ENCODE results near the gene FOXE1.

The FOXE1 gene

DNA sequence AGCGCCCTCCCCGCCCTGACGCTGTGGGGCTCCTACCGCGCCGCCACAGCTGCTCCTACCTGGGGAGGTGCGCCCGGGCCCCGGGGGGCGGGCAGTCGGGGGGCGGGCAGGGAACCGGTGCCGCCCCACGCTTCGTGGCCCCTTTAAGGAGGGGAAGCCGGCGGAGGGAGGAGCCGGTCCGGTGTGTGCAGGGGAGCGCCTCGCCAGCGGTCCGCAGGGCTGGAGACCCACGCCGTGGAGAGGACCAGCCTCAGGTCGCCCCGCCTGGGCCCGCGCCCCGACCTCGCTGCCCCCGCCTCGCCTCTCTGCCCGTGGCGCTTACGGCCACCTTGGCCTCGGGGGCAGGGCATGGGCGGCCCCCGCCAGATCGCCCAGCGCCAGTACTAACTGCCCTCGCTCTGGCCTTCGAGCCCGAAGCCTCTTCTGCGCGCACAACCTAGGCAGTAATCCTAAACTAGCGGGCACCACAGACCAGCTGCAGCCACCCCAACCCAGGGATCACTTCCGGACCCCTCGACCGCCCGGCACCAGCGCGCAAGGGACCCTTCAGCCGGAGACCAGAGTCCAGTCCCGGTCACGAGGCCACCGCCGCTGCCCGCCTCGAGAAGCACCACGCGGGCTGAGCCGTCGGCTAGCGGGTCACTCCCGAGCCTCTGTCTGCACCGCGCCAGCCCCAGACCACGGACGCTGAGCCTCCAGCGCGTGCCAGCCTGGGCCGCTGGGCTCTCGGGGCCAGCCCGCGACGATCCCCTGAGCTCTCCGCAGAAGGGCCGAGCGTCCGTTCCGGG is at the start of gene FOXE1:
FOXE1 (plus strand) TSS at position 171 of the 788 bp plus-strand sequence. CDS start 689 bp downstream, outside the sequence.
- no peaks in the 10 kb centered on the region for H3K36me3 ChIP-seq (ENCODE audit: control insufficient read depth, insufficient read depth, low read length)
- no peak within 1 kb of the TSS for H3K9ac ChIP-seq (ENCODE audit: low read length)
- no peaks in the 10 kb centered on the region for H3K4me1 ChIP-seq (ENCODE audit: control insufficient read depth, insufficient read depth, low read length)
- H3K27ac ChIP-seq (ENCODE audit: low read depth, low read length) = no peak within 1 kb of the TSS
- peak within 1 kb of the TSS; percentile 35 for H3K4me3 ChIP-seq (ENCODE audit: low read length)
- H3K27me3 ChIP-seq (ENCODE audit: control insufficient read depth, insufficient read depth, low read length) = peaks cover 63% of the 10 kb centered on the region

GRCh38 chr9:97804059-97804365 is 49.0 kb upstream of the FOXE1 start:
- Histone ChIP-seq H3K9ac (ENCODE audit: low read length) (no peak overlapping the region), H3K4me1 (ENCODE audit: control insufficient read depth, insufficient read depth, low read length) (no peaks in the 10 kb centered on the region), H3K27me3 (ENCODE audit: control insufficient read depth, insufficient read depth, low read length) (peaks cover 3% of the 10 kb centered on the region), H3K27ac (ENCODE audit: low read depth, low read length) (no peak overlapping the region), H3K4me3 (ENCODE audit: low read length) (no peak overlapping the region), H3K36me3 (ENCODE audit: control insufficient read depth, insufficient read depth, low read length) (no peaks in the 10 kb centered on the region)

GRCh38 chr9:97806721-97807120 is 46.3 kb upstream of the FOXE1 start:
- no peaks in the 10 kb centered on the region for H3K36me3 ChIP-seq (ENCODE audit: control insufficient read depth, insufficient read depth, low read length)
- peaks cover 3% of the 10 kb centered on the region for H3K27me3 ChIP-seq (ENCODE audit: control insufficient read depth, insufficient read depth, low read length)
- no peak overlapping the region for H3K27ac ChIP-seq (ENCODE audit: low read depth, low read length)
- no peaks in the 10 kb centered on the region for H3K4me1 ChIP-seq (ENCODE audit: control insufficient read depth, insufficient read depth, low read length)
- H3K9ac ChIP-seq (ENCODE audit: low read length) = no peak overlapping the region
- no peak overlapping the region for H3K4me3 ChIP-seq (ENCODE audit: low read length)

- H3K4me3 ChIP-seq (ENCODE audit: low read length) = no peak overlapping the region
- H3K27me3 ChIP-seq (ENCODE audit: control insufficient read depth, insufficient read depth, low read length) = no peaks in the 10 kb centered on the region
- H3K9ac ChIP-seq (ENCODE audit: low read length) = no peak overlapping the region
- no peak overlapping the region for H3K27ac ChIP-seq (ENCODE audit: low read depth, low read length)
- no peaks in the 10 kb centered on the region for H3K36me3 ChIP-seq (ENCODE audit: control insufficient read depth, insufficient read depth, low read length)
- H3K4me1 ChIP-seq (ENCODE audit: control insufficient read depth, insufficient read depth, low read length) = no peaks in the 10 kb centered on the region
Measured at GRCh38 chr9:97807681-97808080, 45.3 kb upstream of the FOXE1 start.

GRCh38 chr9:97808415-97808814 is 44.6 kb upstream of the FOXE1 start:
- Histone ChIP-seq H3K9ac (ENCODE audit: low read length) (no peak overlapping the region), H3K4me1 (ENCODE audit: control insufficient read depth, insufficient read depth, low read length) (no peaks in the 10 kb centered on the region), H3K36me3 (ENCODE audit: control insufficient read depth, insufficient read depth, low read length) (no peaks in the 10 kb centered on the region), H3K4me3 (ENCODE audit: low read length) (no peak overlapping the region), H3K27ac (ENCODE audit: low read depth, low read length) (no peak overlapping the region), H3K27me3 (ENCODE audit: control insufficient read depth, insufficient read depth, low read length) (no peaks in the 10 kb centered on the region)

DNA sequence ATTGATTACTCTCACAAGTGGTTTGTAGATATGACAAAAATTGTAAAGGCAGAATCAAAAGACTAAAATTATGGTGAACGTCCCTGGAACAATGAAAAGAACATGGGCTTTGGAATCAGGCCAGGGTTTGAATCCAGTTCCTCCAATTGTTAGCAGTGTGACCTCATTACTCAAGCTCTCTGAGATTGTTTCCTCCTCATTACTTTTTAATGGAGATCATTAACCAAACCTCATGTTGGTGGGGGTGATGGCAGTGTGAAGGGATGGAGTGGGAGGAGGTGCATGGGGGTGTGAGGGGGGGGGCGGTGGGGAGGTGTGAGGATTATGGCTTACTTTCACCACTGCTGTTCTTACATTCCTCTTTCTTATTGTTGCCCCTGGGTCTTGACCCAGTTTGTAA is 44.1 kb upstream of the FOXE1 start:
- no peak overlapping the region for H3K9ac ChIP-seq (ENCODE audit: low read length)
- no peaks in the 10 kb centered on the region for H3K4me1 ChIP-seq (ENCODE audit: control insufficient read depth, insufficient read depth, low read length)
- no peaks in the 10 kb centered on the region for H3K36me3 ChIP-seq (ENCODE audit: control insufficient read depth, insufficient read depth, low read length)
- no peaks in the 10 kb centered on the region for H3K27me3 ChIP-seq (ENCODE audit: control insufficient read depth, insufficient read depth, low read length)
- H3K27ac ChIP-seq (ENCODE audit: low read depth, low read length) = no peak overlapping the region
- H3K4me3 ChIP-seq (ENCODE audit: low read length) = no peak overlapping the region

GRCh38 chr9:97809666-97810344 is 43.2 kb upstream of the FOXE1 start:
- no peak overlapping the region for H3K4me3 ChIP-seq (ENCODE audit: low read length)
- no peaks in the 10 kb centered on the region for H3K27me3 ChIP-seq (ENCODE audit: control insufficient read depth, insufficient read depth, low read length)
- H3K9ac ChIP-seq (ENCODE audit: low read length) = no peak overlapping the region
- no peaks in the 10 kb centered on the region for H3K36me3 ChIP-seq (ENCODE audit: control insufficient read depth, insufficient read depth, low read length)
- H3K4me1 ChIP-seq (ENCODE audit: control insufficient read depth, insufficient read depth, low read length) = no peaks in the 10 kb centered on the region
- no peak overlapping the region for H3K27ac ChIP-seq (ENCODE audit: low read depth, low read length)

GRCh38 chr9:97811533-97812246 is 41.3 kb upstream of the FOXE1 start:
- Histone ChIP-seq H3K4me3 (ENCODE audit: low read length) (no peak overlapping the region), H3K27ac (ENCODE audit: low read depth, low read length) (no peak overlapping the region), H3K27me3 (ENCODE audit: control insufficient read depth, insufficient read depth, low read length) (no peaks in the 10 kb centered on the region), H3K36me3 (ENCODE audit: control insufficient read depth, insufficient read depth, low read length) (no peaks in the 10 kb centered on the region), H3K9ac (ENCODE audit: low read length) (no peak overlapping the region), H3K4me1 (ENCODE audit: control insufficient read depth, insufficient read depth, low read length) (no peaks in the 10 kb centered on the region)

DNA sequence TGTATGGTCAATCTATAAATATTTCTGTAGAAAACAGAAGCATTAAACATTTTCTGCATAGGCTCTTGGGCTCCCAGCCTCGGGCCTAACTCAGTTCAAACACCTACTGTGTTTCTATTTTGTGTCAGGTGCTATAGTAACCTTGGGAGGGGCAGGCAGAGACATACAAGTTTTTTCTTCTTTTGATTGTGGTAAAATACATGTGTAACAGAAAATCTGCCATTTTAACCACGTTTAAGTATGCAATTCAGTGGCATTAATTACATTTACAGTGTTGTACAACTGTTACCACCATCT is 40.8 kb upstream of the FOXE1 start:
- Histone ChIP-seq H3K27me3 (ENCODE audit: control insufficient read depth, insufficient read depth, low read length) (no peaks in the 10 kb centered on the region), H3K4me3 (ENCODE audit: low read length) (no peak overlapping the region), H3K4me1 (ENCODE audit: control insufficient read depth, insufficient read depth, low read length) (no peaks in the 10 kb centered on the region), H3K27ac (ENCODE audit: low read depth, low read length) (no peak overlapping the region), H3K36me3 (ENCODE audit: control insufficient read depth, insufficient read depth, low read length) (no peaks in the 10 kb centered on the region), H3K9ac (ENCODE audit: low read length) (no peak overlapping the region)

DNA sequence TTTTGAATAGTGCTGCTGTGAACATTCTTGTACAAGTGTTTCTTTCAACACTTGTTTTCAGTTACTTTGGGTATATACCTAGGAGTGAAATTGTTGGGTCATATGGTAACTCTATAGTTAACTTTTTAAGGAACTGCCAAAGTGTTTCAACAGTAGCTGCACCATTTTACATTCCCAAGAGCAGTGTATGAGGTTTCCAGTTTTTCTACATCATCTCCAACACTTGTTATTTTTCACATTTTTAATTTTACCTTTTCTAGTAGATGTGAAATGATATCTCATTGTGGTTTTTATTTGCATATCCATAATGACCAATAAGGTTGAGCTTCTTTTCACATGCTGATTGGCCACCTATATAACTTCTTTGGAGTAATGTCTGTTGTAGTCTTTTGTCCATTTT is 40.0 kb upstream of the FOXE1 start:
- Histone ChIP-seq H3K27ac (ENCODE audit: low read depth, low read length) (no peak overlapping the region), H3K27me3 (ENCODE audit: control insufficient read depth, insufficient read depth, low read length) (no peaks in the 10 kb centered on the region), H3K4me3 (ENCODE audit: low read length) (no peak overlapping the region), H3K9ac (ENCODE audit: low read length) (no peak overlapping the region), H3K4me1 (ENCODE audit: control insufficient read depth, insufficient read depth, low read length) (no peaks in the 10 kb centered on the region), H3K36me3 (ENCODE audit: control insufficient read depth, insufficient read depth, low read length) (no peaks in the 10 kb centered on the region)

GRCh38 chr9:97819735-97820134 is 33.3 kb upstream of the FOXE1 start:
- no peak overlapping the region for H3K9ac ChIP-seq (ENCODE audit: low read length)
- H3K4me1 ChIP-seq (ENCODE audit: control insufficient read depth, insufficient read depth, low read length) = no peaks in the 10 kb centered on the region
- no peaks in the 10 kb centered on the region for H3K27me3 ChIP-seq (ENCODE audit: control insufficient read depth, insufficient read depth, low read length)
- H3K4me3 ChIP-seq (ENCODE audit: low read length) = no peak overlapping the region
- H3K27ac ChIP-seq (ENCODE audit: low read depth, low read length) = no peak overlapping the region
- H3K36me3 ChIP-seq (ENCODE audit: control insufficient read depth, insufficient read depth, low read length) = no peaks in the 10 kb centered on the region

GRCh38 chr9:97820373-97820772 is 32.7 kb upstream of the FOXE1 start:
- Histone ChIP-seq H3K4me1 (ENCODE audit: control insufficient read depth, insufficient read depth, low read length) (no peaks in the 10 kb centered on the region), H3K27ac (ENCODE audit: low read depth, low read length) (no peak overlapping the region), H3K27me3 (ENCODE audit: control insufficient read depth, insufficient read depth, low read length) (no peaks in the 10 kb centered on the region), H3K9ac (ENCODE audit: low read length) (no peak overlapping the region), H3K36me3 (ENCODE audit: control insufficient read depth, insufficient read depth, low read length) (no peaks in the 10 kb centered on the region), H3K4me3 (ENCODE audit: low read length) (no peak overlapping the region)

All from rectal smooth muscle tissue (tissue), 1 donor.